ENCODE measurements around the gene ANKRD11.
A peak's percentile ranks its signal among the peaks of the same experiment; 100 is the strongest.
"Not testable (repeated sequence)": the region's sequence is repeated elsewhere in the genome, so short reads cannot be mapped to it uniquely, and the experiment has no call there.

The ANKRD11 gene

GRCh38 chr16:89383095-89384003, 107.0 kb downstream of the ANKRD11 start:
- Histone ChIP-seq H3K4me3 (ENCODE audit: low read length) (no peak overlapping the region), H3K9ac (ENCODE audit: low read depth, low read length) (no peak overlapping the region), H3K36me3 (ENCODE audit: insufficient read depth, low read length) (no peaks in the 10 kb centered on the region), H3K4me1 (ENCODE audit: control insufficient read depth, insufficient read depth, low read length) (peaks cover 22% of the 10 kb centered on the region), H3K9me3 (replicated peaks; ENCODE audit: low read length) (no peaks in the 10 kb centered on the region), H3K4me2 (ENCODE audit: low read length) (peak overlapping the region; percentile 21), H3K27me3 (ENCODE audit: control insufficient read depth, insufficient read depth, low read length) (no peaks in the 10 kb centered on the region)

- H3K9me3 ChIP-seq (replicated peaks; ENCODE audit: low read length); H3K36me3 ChIP-seq (ENCODE audit: insufficient read depth, low read length); H3K4me2 ChIP-seq (ENCODE audit: low read length); H3K27me3 ChIP-seq (ENCODE audit: control insufficient read depth, insufficient read depth, low read length); H3K4me3 ChIP-seq (ENCODE audit: low read length); H3K9ac ChIP-seq (ENCODE audit: low read depth, low read length): not testable (repeated sequence)
- peaks cover 22% of the 10 kb centered on the region for H3K4me1 ChIP-seq (ENCODE audit: control insufficient read depth, insufficient read depth, low read length)
Measured at GRCh38 chr16:89382555-89382954, 107.8 kb downstream of the ANKRD11 start.

GRCh38 chr16:89381788-89382187, 108.6 kb downstream of the ANKRD11 start:
- Histone ChIP-seq H3K27me3 (ENCODE audit: control insufficient read depth, insufficient read depth, low read length) (no peaks in the 10 kb centered on the region), H3K9ac (ENCODE audit: low read depth, low read length) (no peak overlapping the region), H3K4me3 (ENCODE audit: low read length) (no peak overlapping the region), H3K36me3 (ENCODE audit: insufficient read depth, low read length) (no peaks in the 10 kb centered on the region), H3K4me1 (ENCODE audit: control insufficient read depth, insufficient read depth, low read length) (peaks cover 22% of the 10 kb centered on the region), H3K4me2 (ENCODE audit: low read length) (no peak overlapping the region), H3K9me3 (replicated peaks; ENCODE audit: low read length) (no peaks in the 10 kb centered on the region)

GRCh38 chr16:89380681-89381080, 109.7 kb downstream of the ANKRD11 start:
- no peaks in the 10 kb centered on the region for H3K27me3 ChIP-seq (ENCODE audit: control insufficient read depth, insufficient read depth, low read length)
- no peaks in the 10 kb centered on the region for H3K9me3 ChIP-seq (replicated peaks; ENCODE audit: low read length)
- H3K4me1 ChIP-seq (ENCODE audit: control insufficient read depth, insufficient read depth, low read length): peaks cover 22% of the 10 kb centered on the region
- no peak overlapping the region for H3K9ac ChIP-seq (ENCODE audit: low read depth, low read length)
- H3K4me3 ChIP-seq (ENCODE audit: low read length): no peak overlapping the region
- H3K36me3 ChIP-seq (ENCODE audit: insufficient read depth, low read length): no peaks in the 10 kb centered on the region
- H3K4me2 ChIP-seq (ENCODE audit: low read length): no peak overlapping the region

GRCh38 chr16:89378947-89379771, 111.2 kb downstream of the ANKRD11 start:
- no peaks in the 10 kb centered on the region for H3K27me3 ChIP-seq (ENCODE audit: control insufficient read depth, insufficient read depth, low read length)
- H3K9me3 ChIP-seq (replicated peaks; ENCODE audit: low read length): no peaks in the 10 kb centered on the region
- H3K4me3 ChIP-seq (ENCODE audit: low read length): no peak overlapping the region
- no peaks in the 10 kb centered on the region for H3K36me3 ChIP-seq (ENCODE audit: insufficient read depth, low read length)
- H3K4me2 ChIP-seq (ENCODE audit: low read length): peak overlapping the region; percentile 53
- H3K9ac ChIP-seq (ENCODE audit: low read depth, low read length): peak overlapping the region; percentile 2
- H3K4me1 ChIP-seq (ENCODE audit: control insufficient read depth, insufficient read depth, low read length): peaks cover 28% of the 10 kb centered on the region

GRCh38 chr16:89377453-89377848, 112.9 kb downstream of the ANKRD11 start:
- no peaks in the 10 kb centered on the region for H3K27me3 ChIP-seq (ENCODE audit: control insufficient read depth, insufficient read depth, low read length)
- H3K9me3 ChIP-seq (replicated peaks; ENCODE audit: low read length): no peaks in the 10 kb centered on the region
- H3K4me1 ChIP-seq (ENCODE audit: control insufficient read depth, insufficient read depth, low read length): peaks cover 36% of the 10 kb centered on the region
- H3K4me3 ChIP-seq (ENCODE audit: low read length): no peak overlapping the region
- H3K36me3 ChIP-seq (ENCODE audit: insufficient read depth, low read length): no peaks in the 10 kb centered on the region
- H3K4me2 ChIP-seq (ENCODE audit: low read length): no peak overlapping the region
- no peak overlapping the region for H3K9ac ChIP-seq (ENCODE audit: low read depth, low read length)

GRCh38 chr16:89376812-89377452, 113.4 kb downstream of the ANKRD11 start:
- no peaks in the 10 kb centered on the region for H3K36me3 ChIP-seq (ENCODE audit: insufficient read depth, low read length)
- H3K4me3 ChIP-seq (ENCODE audit: low read length): no peak overlapping the region
- H3K9me3 ChIP-seq (replicated peaks; ENCODE audit: low read length): no peaks in the 10 kb centered on the region
- no peaks in the 10 kb centered on the region for H3K27me3 ChIP-seq (ENCODE audit: control insufficient read depth, insufficient read depth, low read length)
- no peak overlapping the region for H3K9ac ChIP-seq (ENCODE audit: low read depth, low read length)
- H3K4me1 ChIP-seq (ENCODE audit: control insufficient read depth, insufficient read depth, low read length): peaks cover 40% of the 10 kb centered on the region
- no peak overlapping the region for H3K4me2 ChIP-seq (ENCODE audit: low read length)

GRCh38 chr16:89375686-89376085, 114.7 kb downstream of the ANKRD11 start:
- H3K4me1 ChIP-seq (ENCODE audit: control insufficient read depth, insufficient read depth, low read length): peaks cover 48% of the 10 kb centered on the region
- H3K9ac ChIP-seq (ENCODE audit: low read depth, low read length): no peak overlapping the region
- peaks cover 5% of the 10 kb centered on the region for H3K36me3 ChIP-seq (ENCODE audit: insufficient read depth, low read length)
- H3K9me3 ChIP-seq (replicated peaks; ENCODE audit: low read length): no peaks in the 10 kb centered on the region
- no peaks in the 10 kb centered on the region for H3K27me3 ChIP-seq (ENCODE audit: control insufficient read depth, insufficient read depth, low read length)
- no peak overlapping the region for H3K4me3 ChIP-seq (ENCODE audit: low read length)
- H3K4me2 ChIP-seq (ENCODE audit: low read length): no peak overlapping the region

GRCh38 chr16:89375021-89375420, 115.3 kb downstream of the ANKRD11 start:
- Histone ChIP-seq H3K4me1 (ENCODE audit: control insufficient read depth, insufficient read depth, low read length) (peaks cover 50% of the 10 kb centered on the region), H3K36me3 (ENCODE audit: insufficient read depth, low read length) (peaks cover 5% of the 10 kb centered on the region), H3K9me3 (replicated peaks; ENCODE audit: low read length) (no peaks in the 10 kb centered on the region), H3K27me3 (ENCODE audit: control insufficient read depth, insufficient read depth, low read length) (no peaks in the 10 kb centered on the region), H3K4me3 (ENCODE audit: low read length) (no peak overlapping the region), H3K9ac (ENCODE audit: low read depth, low read length) (no peak overlapping the region), H3K4me2 (ENCODE audit: low read length) (no peak overlapping the region)

- Histone ChIP-seq H3K4me2 (ENCODE audit: low read length) (peak overlapping the region; percentile 21), H3K4me3 (ENCODE audit: low read length) (no peak overlapping the region), H3K27me3 (ENCODE audit: control insufficient read depth, insufficient read depth, low read length) (no peaks in the 10 kb centered on the region), H3K9me3 (replicated peaks; ENCODE audit: low read length) (no peaks in the 10 kb centered on the region), H3K9ac (ENCODE audit: low read depth, low read length) (peak overlapping the region; percentile 9), H3K4me1 (ENCODE audit: control insufficient read depth, insufficient read depth, low read length) (peaks cover 50% of the 10 kb centered on the region), H3K36me3 (ENCODE audit: insufficient read depth, low read length) (peaks cover 5% of the 10 kb centered on the region)
Measured at GRCh38 chr16:89374393-89374960, 115.9 kb downstream of the ANKRD11 start.

Measured in skeletal muscle satellite cell (primary cell).